Aorta (tissue), 5 donors: Measurements from ENCODE around the gene SECISBP2. TPM values are rescaled to one million over a fixed set of nuclear protein-coding genes. Genes with fewer than 3 reads are reported as not detected.
"Not testable (repeated sequence)": the region's sequence is repeated elsewhere in the genome, so short reads cannot be mapped to it uniquely, and the experiment has no call there.

Experiments
- ATAC-seq: fragments of 200-7000 bp; cut with Tn5 transposase; one replicate; pipeline ENCODE4 v1.9.1; 2022; ENCODE audit warnings: moderate library complexity; ENCODE audit not compliant: low FRiP score
- DNase-seq, 2 donors: peaks; one replicate each; pipeline ENCODE4 v3.0.0-alpha.2; 2020
- H3K27ac ChIP-seq, 2 donors: one replicate each; pipeline ENCODE4 v1.5.1; 2013; ENCODE audit warnings: low read length in 2 of 2, mild to moderate bottlenecking in 2 of 2, moderate library complexity in 2 of 2, control low read depth in 1 of 2, inconsistent platforms in 1 of 2, low read depth in 1 of 2
- H3K27me3 ChIP-seq, 2 donors: one replicate each; pipeline ENCODE4 v1.6.1; 2013; ENCODE audit warnings: control low read depth in 1 of 2, low read length in 1 of 2, mild to moderate bottlenecking in 1 of 2, moderate library complexity in 1 of 2; ENCODE audit not compliant: insufficient read depth in 2 of 2, control insufficient read depth in 1 of 2
- H3K36me3 ChIP-seq, 2 donors: one replicate each; pipeline ENCODE4 v1.6.1; 2013; ENCODE audit warnings: control low read depth in 1 of 2, low read length in 1 of 2, mild to moderate bottlenecking in 1 of 2; ENCODE audit not compliant: insufficient read depth in 2 of 2, control insufficient read depth in 1 of 2
- H3K4me1 ChIP-seq, 2 donors: one replicate each; pipeline ENCODE4 v1.6.1; 2013; ENCODE audit warnings: low read length in 2 of 2, control low read depth in 1 of 2, mild to moderate bottlenecking in 1 of 2, moderate library complexity in 1 of 2; ENCODE audit not compliant: insufficient read depth in 2 of 2, control insufficient read depth in 1 of 2
- H3K4me3 ChIP-seq, 2 donors: one replicate each; pipeline ENCODE4 v1.5.1; 2013; ENCODE audit warnings: low read length in 2 of 2, control low read depth in 1 of 2, mild to moderate bottlenecking in 1 of 2
- H3K9me3 ChIP-seq: one replicate; pipeline ENCODE4 v1.6.1; 2013; ENCODE audit warnings: mild to moderate bottlenecking, low read length; ENCODE audit not compliant: control insufficient read depth
- WGBS, 2 donors: extraction: QIAGEN DNeasy Blood & Tissue Kit; methylation state at CpG; one replicate each; pipeline ENCODE4 v1.1.7; 2013; 5-methylcytosine and 5-hydroxymethylcytosine counted together
- intact Hi-C, 2 donors: fragments of 100-400 bp; cut with DNase I; formaldehyde crosslinking; loops; one replicate each; pipeline versions ENCODE4 v1.14.2 to v1.15.0; 2022
- polyA plus RNA-seq, 2 donors: library from polyadenylated mRNA; stranded (reverse); fragments of 200-250 nt; gene quantifications; one replicate each; pipeline ENCODE4 v1.2.3, GENCODE V29; 2013
- total RNA-seq, 2 donors: library from RNA; stranded (reverse); fragmentation: NEBNext Ultra II Directional; extraction: Animal tissue kit (Norgen Biotek cat#: 25700); gene quantifications; one replicate each; pipeline ENCODE4 v1.2.1, GENCODE V29; 2021
- donor health status: healthy with polysubstance abuse.
- donor health status: Bipolar disorder and iron deficiency.
- donor health status: DM: no; HTN: no; CAD: no.
- donor health status: DM: no; HTN: no; CAD: no.
- donor health status: DM: yes; HTN: yes; CAD: no.

The SECISBP2 gene
- total and polyA plus RNA-seq, 4 donors: 7.0 to 49.0 (median 38.6) TPM

GRCh38 chr9:89330513-89330912 is 12.2 kb downstream of the SECISBP2 start:
- intact Hi-C loops: no loop called here
- peaks cover 10 to 12% of the 10 kb centered on the region in 2 donors for H3K36me3 ChIP-seq

GRCh38 chr9:89339807-89340206 is 21.5 kb downstream of the SECISBP2 start:
- 89% methylated on average over 2 of the region's 2 CpGs for WGBS, 2 donors
- peaks cover 2 to 3% of the 10 kb centered on the region in 2 donors for H3K36me3 ChIP-seq

More at GRCh38 chr9:89330513-89330912, 12.2 kb downstream of the SECISBP2 start:
- H3K27ac ChIP-seq: no peak overlapping the region
- H3K4me1 ChIP-seq: no peaks in the 10 kb centered on the region
- no peak for ATAC-seq
- no peaks in the 10 kb centered on the region for H3K9me3 ChIP-seq
- no peaks in the 10 kb centered on the region for H3K27me3 ChIP-seq
- DNase-seq: no peak
- H3K4me3 ChIP-seq: no peak overlapping the region
- WGBS, 2 donors: 95% methylated on average over 7 of the region's 7 CpGs

GRCh38 chr9:89340332-89340731 is 22.0 kb downstream of the SECISBP2 start:
- ATAC-seq (no peak), DNase-seq (no peak)
- no peaks in the 10 kb centered on the region for H3K9me3 ChIP-seq
- no peak overlapping the region for H3K27ac ChIP-seq
- no peaks in the 10 kb centered on the region for H3K27me3 ChIP-seq
- H3K4me1 ChIP-seq: no peaks in the 10 kb centered on the region
- peaks cover 3% of the 10 kb centered on the region in 2 donors for H3K36me3 ChIP-seq
- intact Hi-C loops: loop anchor here in 1 of 2 donors (10.0 kb wide), 1 partner anchor 204 kb away; no protein-coding TSS in a partner anchor
- H3K4me3 ChIP-seq: no peak overlapping the region
- WGBS, 2 donors: 87 to 95% methylated on average over 3 of the region's 3 CpGs

More at GRCh38 chr9:89339807-89340206, 21.5 kb downstream of the SECISBP2 start:
- Histone ChIP-seq H3K27ac (no peak overlapping the region), H3K4me1 (no peaks in the 10 kb centered on the region), H3K27me3 (no peaks in the 10 kb centered on the region), H3K4me3 (no peak overlapping the region), H3K9me3 (no peaks in the 10 kb centered on the region)
- DNase-seq (no peak), ATAC-seq (no peak)
- intact Hi-C loops: loop anchor here in 1 of 2 donors (10.0 kb wide), 1 partner anchor 205 kb away; no protein-coding TSS in a partner anchor

GRCh38 chr9:89342213-89342612 is 23.9 kb downstream of the SECISBP2 start:
- DNase-seq (no peak), ATAC-seq (no peak)
- Histone ChIP-seq H3K4me1 (no peaks in the 10 kb centered on the region), H3K36me3 (peaks cover 3 to 9% of the 10 kb centered on the region in 2 donors), H3K27ac (no peak overlapping the region), H3K4me3 (no peak overlapping the region), H3K9me3 (no peaks in the 10 kb centered on the region), H3K27me3 (no peaks in the 10 kb centered on the region)
- intact Hi-C loops: loop anchor here in 1 of 2 donors (10.0 kb wide), 1 partner anchor 203 kb away; no protein-coding TSS in a partner anchor
- 96 to 97% methylated on average over 6 of the region's 6 CpGs for WGBS, 2 donors

- WGBS, 2 donors: 97 to 100% methylated on average over 1 of the region's 1 CpG
These were observed 24.6 kb downstream of the SECISBP2 start for GRCh38 chr9:89342948-89343347.

GRCh38 chr9:89343812-89344211 is 25.5 kb downstream of the SECISBP2 start:
- ATAC-seq, H3K27me3 ChIP-seq, H3K27ac ChIP-seq, H3K9me3 ChIP-seq, DNase-seq, H3K4me3 ChIP-seq, H3K4me1 ChIP-seq: not testable (repeated sequence)
- 89 to 94% methylated on average over 7 of the region's 7 CpGs for WGBS, 2 donors
- intact Hi-C loops: loop anchor here in 1 of 2 donors (10.0 kb wide), 1 partner anchor 201 kb away; no protein-coding TSS in a partner anchor
- H3K36me3 ChIP-seq: peaks cover 3 to 14% of the 10 kb centered on the region in 2 donors

More at GRCh38 chr9:89342948-89343347, 24.6 kb downstream of the SECISBP2 start:
- DNase-seq: no peak
- no peak overlapping the region for H3K4me3 ChIP-seq
- intact Hi-C loops: loop anchor here in 1 of 2 donors (10.0 kb wide), 1 partner anchor 202 kb away; no protein-coding TSS in a partner anchor
- no peaks in the 10 kb centered on the region for H3K27me3 ChIP-seq
- no peaks in the 10 kb centered on the region for H3K4me1 ChIP-seq
- H3K27ac ChIP-seq: no peak overlapping the region
- H3K9me3 ChIP-seq: no peaks in the 10 kb centered on the region
- peaks cover 3 to 11% of the 10 kb centered on the region in 2 donors for H3K36me3 ChIP-seq
- ATAC-seq: no peak

GRCh38 chr9:89345476-89345875 is 27.2 kb downstream of the SECISBP2 start:
- H3K9me3 ChIP-seq: no peaks in the 10 kb centered on the region
- H3K4me1 ChIP-seq: no peaks in the 10 kb centered on the region
- ATAC-seq (no peak), DNase-seq (no peak)
- H3K36me3 ChIP-seq: peaks cover 6 to 24% of the 10 kb centered on the region in 2 donors
- no peaks in the 10 kb centered on the region for H3K27me3 ChIP-seq
- intact Hi-C loops: loop anchor here in 1 of 2 donors (10.0 kb wide), 1 partner anchor 199 kb away; no protein-coding TSS in a partner anchor
- no peak overlapping the region for H3K27ac ChIP-seq
- no peak overlapping the region for H3K4me3 ChIP-seq
- WGBS, 2 donors: 96 to 97% methylated on average over 5 of the region's 5 CpGs

- ATAC-seq (no peak), DNase-seq (no peak)
- Histone ChIP-seq H3K27me3 (no peaks in the 10 kb centered on the region), H3K4me1 (no peaks in the 10 kb centered on the region), H3K36me3 (peaks cover 6 to 30% of the 10 kb centered on the region in 2 donors), H3K27ac (no peak overlapping the region), H3K9me3 (no peaks in the 10 kb centered on the region), H3K4me3 (no peak overlapping the region)
- intact Hi-C loops: loop anchor here in 1 of 2 donors (10.0 kb wide), 1 partner anchor 198 kb away; no protein-coding TSS in a partner anchor
- WGBS, 2 donors: 83 to 85% methylated on average over 9 of the region's 9 CpGs
These were observed 28.4 kb downstream of the SECISBP2 start for GRCh38 chr9:89346696-89347095.

- 90 to 91% methylated on average over 5 of the region's 5 CpGs for WGBS, 2 donors
- no peaks in the 10 kb centered on the region for H3K9me3 ChIP-seq
- no peak overlapping the region for H3K27ac ChIP-seq
- intact Hi-C loops: loop anchor here in 1 of 2 donors (10.0 kb wide), 1 partner anchor 197 kb away; no protein-coding TSS in a partner anchor
- no peaks in the 10 kb centered on the region for H3K27me3 ChIP-seq
- no peak overlapping the region for H3K4me3 ChIP-seq
- no peak for ATAC-seq
- H3K4me1 ChIP-seq: no peaks in the 10 kb centered on the region
- DNase-seq: no peak
- H3K36me3 ChIP-seq: peaks cover 6 to 28% of the 10 kb centered on the region in 2 donors
These were observed 29.4 kb downstream of the SECISBP2 start for GRCh38 chr9:89347651-89348050.
